Measurements from ENCODE around the gene TPM3.

TPM3 gene

DNA sequence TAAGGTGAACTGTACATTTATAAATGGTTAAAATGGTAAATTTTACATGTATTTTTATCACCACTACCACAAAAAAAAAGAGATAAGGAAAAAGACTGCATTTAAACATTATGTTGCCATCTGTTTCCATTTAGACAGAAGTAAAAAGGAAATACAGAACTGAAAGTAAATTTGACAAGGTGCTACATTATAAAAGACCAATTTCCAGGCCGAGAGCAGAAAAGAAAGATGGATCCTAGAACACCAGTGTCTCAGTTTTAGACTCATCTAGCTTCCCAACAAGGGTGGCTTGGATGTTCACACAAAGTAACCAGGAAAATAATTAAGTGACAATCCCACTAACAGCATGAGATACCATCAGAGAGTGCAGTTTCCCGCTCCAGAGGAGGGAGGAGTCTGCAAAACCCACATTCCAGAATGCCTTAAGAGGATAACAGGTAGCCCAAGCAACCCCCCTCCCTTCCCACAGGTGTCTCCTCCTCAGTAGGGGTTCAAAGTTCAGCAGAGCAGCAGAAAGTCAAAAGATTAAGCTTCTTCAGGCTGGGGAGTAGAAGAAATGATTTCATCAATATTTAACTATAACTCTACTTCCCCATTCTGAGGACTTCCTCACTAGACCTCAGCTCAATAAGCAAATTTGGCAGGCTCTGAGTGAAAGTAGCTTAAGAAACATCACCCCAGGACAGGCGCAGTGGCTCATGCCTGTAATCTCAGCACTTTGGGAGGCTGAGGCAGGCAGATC, 11.8 kb downstream of the TPM3 start:
- in situ Hi-C loops (cut with HindIII; ENCODE audit: low sequenced_read_pairs), result no loop called here
- no peak overlapping the region for H3K4me3 ChIP-seq (ENCODE audit: low read depth, low read length)
- TF ChIP-seq, protein P1, sequence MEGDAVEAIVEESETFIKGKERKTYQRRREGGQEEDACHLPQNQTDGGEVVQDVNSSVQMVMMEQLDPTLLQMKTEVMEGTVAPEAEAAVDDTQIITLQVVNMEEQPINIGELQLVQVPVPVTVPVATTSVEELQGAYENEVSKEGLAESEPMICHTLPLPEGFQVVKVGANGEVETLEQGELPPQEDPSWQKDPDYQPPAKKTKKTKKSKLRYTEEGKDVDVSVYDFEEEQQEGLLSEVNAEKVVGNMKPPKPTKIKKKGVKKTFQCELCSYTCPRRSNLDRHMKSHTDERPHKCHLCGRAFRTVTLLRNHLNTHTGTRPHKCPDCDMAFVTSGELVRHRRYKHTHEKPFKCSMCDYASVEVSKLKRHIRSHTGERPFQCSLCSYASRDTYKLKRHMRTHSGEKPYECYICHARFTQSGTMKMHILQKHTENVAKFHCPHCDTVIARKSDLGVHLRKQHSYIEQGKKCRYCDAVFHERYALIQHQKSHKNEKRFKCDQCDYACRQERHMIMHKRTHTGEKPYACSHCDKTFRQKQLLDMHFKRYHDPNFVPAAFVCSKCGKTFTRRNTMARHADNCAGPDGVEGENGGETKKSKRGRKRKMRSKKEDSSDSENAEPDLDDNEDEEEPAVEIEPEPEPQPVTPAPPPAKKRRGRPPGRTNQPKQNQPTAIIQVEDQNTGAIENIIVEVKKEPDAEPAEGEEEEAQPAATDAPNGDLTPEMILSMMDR (IDR thresholded peaks at IDR 0.05; ENCODE audit: low read depth, low read length, missing control alignments), result no peak
- no peak for DNase-seq (ENCODE audit: low read depth)

DNA sequence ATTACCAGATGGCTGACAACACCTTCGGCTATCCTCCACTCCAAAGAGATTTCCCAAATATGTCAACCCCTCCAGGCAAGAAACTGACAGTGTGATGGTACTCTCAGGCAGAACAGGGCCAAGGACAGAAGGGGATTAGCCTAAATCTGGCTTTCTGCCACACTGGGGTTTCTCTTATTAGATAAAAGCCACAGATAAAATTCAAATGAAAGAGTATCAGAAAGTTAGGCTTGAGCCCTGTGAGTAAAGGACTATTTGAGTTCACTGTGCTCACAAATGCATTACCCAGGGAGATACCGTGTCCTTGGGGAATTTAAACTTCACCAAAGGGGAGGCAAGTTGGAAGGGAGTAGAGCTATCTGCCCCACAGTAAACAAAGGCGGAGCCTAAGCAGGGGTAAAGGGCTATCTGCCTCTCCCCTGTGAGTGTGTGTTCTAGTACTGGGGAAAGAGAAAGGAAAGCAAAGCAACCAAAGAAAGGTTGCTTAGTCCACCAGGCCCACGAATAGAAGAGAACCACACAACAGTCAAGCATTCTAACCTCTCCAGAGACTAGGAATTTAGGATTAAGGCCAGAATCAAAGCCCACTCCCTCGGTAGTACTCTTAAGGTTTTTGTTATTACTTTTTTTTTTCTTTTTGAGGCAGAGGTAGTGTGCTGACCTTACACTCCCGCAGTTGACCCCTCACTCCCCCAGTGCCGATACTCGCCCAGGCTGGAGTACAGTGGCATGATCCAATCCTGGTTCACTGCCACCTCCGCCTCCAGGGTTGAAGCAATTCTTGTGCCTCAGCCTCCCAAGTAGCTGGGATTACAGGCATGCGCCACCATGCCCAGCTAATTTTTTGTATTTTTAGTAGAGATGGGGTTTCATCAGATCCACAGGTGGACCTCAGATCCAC, 12.7 kb downstream of the TPM3 start:
- TF ChIP-seq, protein P1 (IDR thresholded peaks at IDR 0.05; ENCODE audit: low read depth, low read length, missing control alignments), result no peak
- DNase-seq (ENCODE audit: low read depth), result no peak
- in situ Hi-C loops (cut with HindIII; ENCODE audit: low sequenced_read_pairs), result no loop called here
- H3K4me3 ChIP-seq (ENCODE audit: low read depth, low read length), result no peak overlapping the region

DNA sequence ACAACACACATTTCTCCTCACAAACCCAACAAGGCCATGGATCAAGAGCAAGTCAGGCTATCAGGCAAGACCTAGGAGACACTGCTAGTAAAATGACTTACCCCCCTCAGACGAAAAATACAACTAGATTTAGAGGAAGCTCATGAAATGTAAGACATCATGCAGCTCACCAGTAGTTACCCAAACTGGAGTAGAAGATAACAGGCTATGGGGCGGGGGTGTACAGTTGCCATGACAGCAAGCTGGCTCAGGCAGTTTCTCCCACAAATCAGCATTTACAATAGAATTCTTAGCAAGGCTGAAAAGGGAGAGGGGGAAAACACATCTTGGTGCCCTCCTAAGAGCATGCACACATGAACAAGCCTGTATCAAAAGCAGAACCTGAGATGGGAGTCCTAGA, 13.9 kb downstream of the TPM3 start:
- in situ Hi-C loops (cut with HindIII; ENCODE audit: low sequenced_read_pairs), result no loop called here
- TF ChIP-seq, protein P1 (IDR thresholded peaks at IDR 0.05; ENCODE audit: low read depth, low read length, missing control alignments), result no peak
- no peak overlapping the region for H3K4me3 ChIP-seq (ENCODE audit: low read depth, low read length)
- no peak for DNase-seq (ENCODE audit: low read depth)

GRCh38 chr1:154176337-154176736, 15.6 kb downstream of the TPM3 start:
- in situ Hi-C loops (cut with HindIII; ENCODE audit: low sequenced_read_pairs), result no loop called here
- TF ChIP-seq, protein P1 (IDR thresholded peaks at IDR 0.05; ENCODE audit: low read depth, low read length, missing control alignments), result no peak
- DNase-seq (ENCODE audit: low read depth), result peak; percentile 43
- H3K4me3 ChIP-seq (ENCODE audit: low read depth, low read length), result no peak overlapping the region

GRCh38 chr1:154174654-154175053, 17.2 kb downstream of the TPM3 start:
- in situ Hi-C loops (cut with HindIII; ENCODE audit: low sequenced_read_pairs), result no loop called here
- no peak overlapping the region for H3K4me3 ChIP-seq (ENCODE audit: low read depth, low read length)
- TF ChIP-seq, protein P1 (IDR thresholded peaks at IDR 0.05; ENCODE audit: low read depth, low read length, missing control alignments), result no peak
- DNase-seq (ENCODE audit: low read depth), result no peak

- DNase-seq (ENCODE audit: low read depth), result no peak
- H3K4me3 ChIP-seq (ENCODE audit: low read depth, low read length), result no peak overlapping the region
- in situ Hi-C loops (cut with HindIII; ENCODE audit: low sequenced_read_pairs), result no loop called here
- TF ChIP-seq, protein P1 (IDR thresholded peaks at IDR 0.05; ENCODE audit: low read depth, low read length, missing control alignments), result no peak
Observed at GRCh38 chr1:154171880-154172279, 20.0 kb downstream of the TPM3 start.
